ENCODE results near the gene NKX1-2.

The NKX1-2 gene

GRCh38 chr10:124416733-124417132, 33.1 kb downstream of the NKX1-2 start:
- H3K4me1 ChIP-seq (ENCODE audit: control insufficient read depth, insufficient read depth, low read length): peaks cover 34% of the 10 kb centered on the region
- peak overlapping the region; percentile 37 for H3K27ac ChIP-seq (ENCODE audit: low read length)
- H3K36me3 ChIP-seq (ENCODE audit: control insufficient read depth in 2 of 2, insufficient read depth in 2 of 2, low read length in 2 of 2): peaks cover 0 to 5% of the 10 kb centered on the region in 2 donors
- no peaks in the 10 kb centered on the region for H3K27me3 ChIP-seq (ENCODE audit: control insufficient read depth in 1 of 2, insufficient read depth in 2 of 2, low read length in 2 of 2)
- H3K9ac ChIP-seq (ENCODE audit: low read length in 2 of 2): no peak overlapping the region
- no peaks in the 10 kb centered on the region for H3K9me3 ChIP-seq (ENCODE audit: control insufficient read depth in 2 of 2, low read length in 2 of 2)
- H3K4me3 ChIP-seq (ENCODE audit: low read length in 2 of 2): peak overlapping the region in 1 of 2 donors; percentile 17

GRCh38 chr10:124415210-124415609, 34.6 kb downstream of the NKX1-2 start:
- Histone ChIP-seq H3K27ac (ENCODE audit: low read length) (no peak overlapping the region), H3K4me3 (ENCODE audit: low read length in 2 of 2) (peak overlapping the region in 1 of 2 donors; percentile 38), H3K4me1 (ENCODE audit: control insufficient read depth, insufficient read depth, low read length) (peaks cover 34% of the 10 kb centered on the region), H3K36me3 (ENCODE audit: control insufficient read depth in 2 of 2, insufficient read depth in 2 of 2, low read length in 2 of 2) (peaks cover 0 to 8% of the 10 kb centered on the region in 2 donors), H3K9me3 (ENCODE audit: control insufficient read depth in 2 of 2, low read length in 2 of 2) (no peaks in the 10 kb centered on the region), H3K9ac (ENCODE audit: low read length in 2 of 2) (peak overlapping the region in 1 of 2 donors; percentile 24), H3K27me3 (ENCODE audit: control insufficient read depth in 1 of 2, insufficient read depth in 2 of 2, low read length in 2 of 2) (no peaks in the 10 kb centered on the region)

- no peaks in the 10 kb centered on the region for H3K27me3 ChIP-seq (ENCODE audit: control insufficient read depth in 1 of 2, insufficient read depth in 2 of 2, low read length in 2 of 2)
- peak overlapping the region; percentile 49 for H3K27ac ChIP-seq (ENCODE audit: low read length)
- no peaks in the 10 kb centered on the region for H3K9me3 ChIP-seq (ENCODE audit: control insufficient read depth in 2 of 2, low read length in 2 of 2)
- peaks cover 32% of the 10 kb centered on the region for H3K4me1 ChIP-seq (ENCODE audit: control insufficient read depth, insufficient read depth, low read length)
- H3K4me3 ChIP-seq (ENCODE audit: low read length in 2 of 2): peak overlapping the region; percentile 1 to 47
- peaks cover 0 to 8% of the 10 kb centered on the region in 2 donors for H3K36me3 ChIP-seq (ENCODE audit: control insufficient read depth in 2 of 2, insufficient read depth in 2 of 2, low read length in 2 of 2)
- peak overlapping the region in 1 of 2 donors; percentile 25 for H3K9ac ChIP-seq (ENCODE audit: low read length in 2 of 2)
Observed at GRCh38 chr10:124414076-124414475, 35.8 kb downstream of the NKX1-2 start.

- Histone ChIP-seq H3K4me1 (ENCODE audit: control insufficient read depth, insufficient read depth, low read length) (peaks cover 15% of the 10 kb centered on the region), H3K27me3 (ENCODE audit: control insufficient read depth in 1 of 2, insufficient read depth in 2 of 2, low read length in 2 of 2) (no peaks in the 10 kb centered on the region), H3K36me3 (ENCODE audit: control insufficient read depth in 2 of 2, insufficient read depth in 2 of 2, low read length in 2 of 2) (peaks cover 24 to 28% of the 10 kb centered on the region in 2 donors), H3K9me3 (ENCODE audit: control insufficient read depth in 2 of 2, low read length in 2 of 2) (no peaks in the 10 kb centered on the region), H3K27ac (ENCODE audit: low read length) (no peak overlapping the region), H3K4me3 (ENCODE audit: low read length in 2 of 2) (no peak overlapping the region), H3K9ac (ENCODE audit: low read length in 2 of 2) (no peak overlapping the region)
Observed at GRCh38 chr10:124409696-124410095, 40.1 kb downstream of the NKX1-2 start.

GRCh38 chr10:124408357-124408756, 41.5 kb downstream of the NKX1-2 start:
- H3K4me1 ChIP-seq (ENCODE audit: control insufficient read depth, insufficient read depth, low read length): peaks cover 3% of the 10 kb centered on the region
- H3K9me3 ChIP-seq (ENCODE audit: control insufficient read depth in 2 of 2, low read length in 2 of 2): no peaks in the 10 kb centered on the region
- no peaks in the 10 kb centered on the region for H3K27me3 ChIP-seq (ENCODE audit: control insufficient read depth in 1 of 2, insufficient read depth in 2 of 2, low read length in 2 of 2)
- H3K4me3 ChIP-seq (ENCODE audit: low read length in 2 of 2): no peak overlapping the region
- no peak overlapping the region for H3K27ac ChIP-seq (ENCODE audit: low read length)
- H3K36me3 ChIP-seq (ENCODE audit: control insufficient read depth in 2 of 2, insufficient read depth in 2 of 2, low read length in 2 of 2): peaks cover 34 to 36% of the 10 kb centered on the region in 2 donors
- H3K9ac ChIP-seq (ENCODE audit: low read length in 2 of 2): no peak overlapping the region

- Histone ChIP-seq H3K4me3 (ENCODE audit: low read length in 2 of 2) (no peak overlapping the region), H3K27ac (ENCODE audit: low read length) (no peak overlapping the region), H3K9ac (ENCODE audit: low read length in 2 of 2) (no peak overlapping the region), H3K4me1 (ENCODE audit: control insufficient read depth, insufficient read depth, low read length) (no peaks in the 10 kb centered on the region), H3K9me3 (ENCODE audit: control insufficient read depth in 2 of 2, low read length in 2 of 2) (no peaks in the 10 kb centered on the region), H3K36me3 (ENCODE audit: control insufficient read depth in 2 of 2, insufficient read depth in 2 of 2, low read length in 2 of 2) (peaks cover 41 to 45% of the 10 kb centered on the region in 2 donors), H3K27me3 (ENCODE audit: control insufficient read depth in 1 of 2, insufficient read depth in 2 of 2, low read length in 2 of 2) (no peaks in the 10 kb centered on the region)
Observed at GRCh38 chr10:124407456-124407855, 42.4 kb downstream of the NKX1-2 start.

- Histone ChIP-seq H3K27me3 (ENCODE audit: control insufficient read depth in 1 of 2, insufficient read depth in 2 of 2, low read length in 2 of 2) (no peaks in the 10 kb centered on the region), H3K4me1 (ENCODE audit: control insufficient read depth, insufficient read depth, low read length) (no peaks in the 10 kb centered on the region), H3K36me3 (ENCODE audit: control insufficient read depth in 2 of 2, insufficient read depth in 2 of 2, low read length in 2 of 2) (peaks cover 51 to 56% of the 10 kb centered on the region in 2 donors), H3K9me3 (ENCODE audit: control insufficient read depth in 2 of 2, low read length in 2 of 2) (no peaks in the 10 kb centered on the region), H3K9ac (ENCODE audit: low read length in 2 of 2) (no peak overlapping the region), H3K4me3 (ENCODE audit: low read length in 2 of 2) (no peak overlapping the region), H3K27ac (ENCODE audit: low read length) (no peak overlapping the region)
Observed at GRCh38 chr10:124403548-124403947, 46.3 kb downstream of the NKX1-2 start.

GRCh38 chr10:124402273-124402672, 47.6 kb downstream of the NKX1-2 start:
- Histone ChIP-seq H3K27ac (ENCODE audit: low read length) (no peak overlapping the region), H3K36me3 (ENCODE audit: control insufficient read depth in 2 of 2, insufficient read depth in 2 of 2, low read length in 2 of 2) (peaks cover 54 to 56% of the 10 kb centered on the region in 2 donors), H3K4me3 (ENCODE audit: low read length in 2 of 2) (no peak overlapping the region), H3K9me3 (ENCODE audit: control insufficient read depth in 2 of 2, low read length in 2 of 2) (no peaks in the 10 kb centered on the region), H3K9ac (ENCODE audit: low read length in 2 of 2) (no peak overlapping the region), H3K4me1 (ENCODE audit: control insufficient read depth, insufficient read depth, low read length) (no peaks in the 10 kb centered on the region), H3K27me3 (ENCODE audit: control insufficient read depth in 1 of 2, insufficient read depth in 2 of 2, low read length in 2 of 2) (no peaks in the 10 kb centered on the region)

- Histone ChIP-seq H3K9me3 (ENCODE audit: control insufficient read depth in 2 of 2, low read length in 2 of 2) (no peaks in the 10 kb centered on the region), H3K4me1 (ENCODE audit: control insufficient read depth, insufficient read depth, low read length) (no peaks in the 10 kb centered on the region), H3K27me3 (ENCODE audit: control insufficient read depth in 1 of 2, insufficient read depth in 2 of 2, low read length in 2 of 2) (no peaks in the 10 kb centered on the region), H3K27ac (ENCODE audit: low read length) (no peak overlapping the region), H3K9ac (ENCODE audit: low read length in 2 of 2) (no peak overlapping the region), H3K36me3 (ENCODE audit: control insufficient read depth in 2 of 2, insufficient read depth in 2 of 2, low read length in 2 of 2) (peaks cover 50 to 52% of the 10 kb centered on the region in 2 donors), H3K4me3 (ENCODE audit: low read length in 2 of 2) (no peak overlapping the region)
Observed at GRCh38 chr10:124401633-124402032, 48.2 kb downstream of the NKX1-2 start.
